K562 (cell line): ENCODE results near the gene BASP1.

Source experiments
- ARNT ChIP-seq, 2 experiments: fragments of 450-650 bp; IDR thresholded peaks; 2 replicates each; pipeline ENCODE4 v1.6.1; 2016; ENCODE audit warnings: mild to moderate bottlenecking in 1 of 2
- CHD1 ChIP-seq: fragments of 200-600 bp; sonication (generic); IDR thresholded peaks from one replicate; pipeline ENCODE4 v1.6.1; 2012; ENCODE audit warnings: mild to moderate bottlenecking, moderate library complexity, low read length, inconsistent platforms
- MYBL2 ChIP-seq, 2 experiments: fragments of 450-650 bp in 1 of 2; sonication (generic) in 1 of 2; formaldehyde crosslinking in 1 of 2; IDR thresholded peaks; 2 replicates each; pipeline versions ENCODE4 v1.6.1 to v1.8.1; 2017 to 2022; ENCODE audit warnings: borderline replicate concordance in 1 of 2, inconsistent platforms in 1 of 2, low read depth in 1 of 2, mild to moderate bottlenecking in 1 of 2, missing genetic modification reagents in 1 of 2, moderate library complexity in 1 of 2
- RAD21 ChIP-seq, 2 experiments: fragments of 250-450 bp in 1 of 2; fragments of 450-650 bp in 1 of 2; sonication (Bioruptor Pico) in 1 of 2; formaldehyde crosslinking in 1 of 2; IDR thresholded peaks in 1 of 2; conservative IDR thresholded peaks in 1 of 2; 2 replicates each; pipeline versions ENCODE4 v1.4.0 to v1.8.0; 2020 to 2022; ENCODE audit warnings: mild to moderate bottlenecking in 2 of 2, moderate library complexity in 1 of 2
- SMAD3 ChIP-seq: fragments of 450-650 bp; formaldehyde crosslinking; conservative IDR thresholded peaks from 2 replicates; pipeline ENCODE4 v1.4.0; 2020; ENCODE audit warnings: mild to moderate bottlenecking
- TF ChIP-seq, protein P1 (sequence below): fragments of 150-350 bp; IDR thresholded peaks from 2 replicates; pipeline ENCODE4 v1.6.1; 2014; ENCODE audit warnings: low read depth, mild to moderate bottlenecking, low read length, borderline replicate concordance
- TF ChIP-seq, protein P2 (sequence below): sonication (generic); formaldehyde crosslinking; IDR thresholded peaks from 2 replicates; pipeline ENCODE4 v1.8.0; 2022; ENCODE audit warnings: mild to moderate bottlenecking, missing genetic modification reagents
- TF ChIP-seq, protein P3 (sequence below): fragments of 250-450 bp; sonication (Bioruptor Pico); IDR thresholded peaks from 2 replicates; pipeline ENCODE4 v1.8.0; 2022; ENCODE audit warnings: inconsistent platforms
- TF ChIP-seq, protein P4 (sequence below), 3 experiments: IDR thresholded peaks in 2 of 3; conservative IDR thresholded peaks in 1 of 3; 2 replicates each; pipeline ENCODE4 v1.5.1; 2011 to 2012; ENCODE audit warnings: low read length in 3 of 3, mild to moderate bottlenecking in 3 of 3, control low read depth in 2 of 3, improper control_type of control experiment in 1 of 3, inconsistent platforms in 1 of 3, low read depth in 1 of 3, mixed read lengths in 1 of 3, moderate library complexity in 1 of 3; ENCODE audit not compliant: insufficient read depth in 2 of 3

DNA sequence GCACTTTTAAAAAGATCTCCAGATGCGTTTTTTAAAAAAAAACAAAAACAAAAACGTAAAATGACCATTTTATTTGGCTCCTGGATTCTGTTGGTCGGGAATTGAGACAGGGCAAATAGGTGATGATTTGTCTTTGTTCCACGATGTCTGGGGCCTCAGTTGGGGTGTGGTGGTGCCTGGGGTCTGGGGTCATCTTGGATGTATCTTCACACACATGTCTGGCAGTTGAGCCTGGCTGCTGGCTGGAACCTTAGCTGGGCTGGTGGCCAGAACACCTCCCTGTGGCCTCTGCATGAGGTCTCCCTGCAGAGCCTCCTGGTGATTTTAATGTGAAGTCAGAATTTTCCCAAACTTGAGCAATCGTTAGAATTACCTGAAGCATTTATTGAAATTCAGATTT, 42.5 kb upstream of the BASP1 start:
- TF ChIP-seq RAD21 (CRISPR knock-in tag; conservative IDR thresholded peaks at IDR 0.05 in 1 of 2, IDR thresholded peaks at IDR 0.05 in 1 of 2) (no peak), SMAD3 (no peak), ARNT (IDR thresholded peaks at IDR 0.05) (no peak), CHD1 (no peak), MYBL2 (IDR thresholded peaks at IDR 0.05; ENCODE audit: low read depth) (no peak), MYBL2 (CRISPR knock-in tag; IDR thresholded peaks at IDR 0.05; ENCODE audit: borderline replicate concordance) (no peak)
- TF ChIP-seq, protein P1, sequence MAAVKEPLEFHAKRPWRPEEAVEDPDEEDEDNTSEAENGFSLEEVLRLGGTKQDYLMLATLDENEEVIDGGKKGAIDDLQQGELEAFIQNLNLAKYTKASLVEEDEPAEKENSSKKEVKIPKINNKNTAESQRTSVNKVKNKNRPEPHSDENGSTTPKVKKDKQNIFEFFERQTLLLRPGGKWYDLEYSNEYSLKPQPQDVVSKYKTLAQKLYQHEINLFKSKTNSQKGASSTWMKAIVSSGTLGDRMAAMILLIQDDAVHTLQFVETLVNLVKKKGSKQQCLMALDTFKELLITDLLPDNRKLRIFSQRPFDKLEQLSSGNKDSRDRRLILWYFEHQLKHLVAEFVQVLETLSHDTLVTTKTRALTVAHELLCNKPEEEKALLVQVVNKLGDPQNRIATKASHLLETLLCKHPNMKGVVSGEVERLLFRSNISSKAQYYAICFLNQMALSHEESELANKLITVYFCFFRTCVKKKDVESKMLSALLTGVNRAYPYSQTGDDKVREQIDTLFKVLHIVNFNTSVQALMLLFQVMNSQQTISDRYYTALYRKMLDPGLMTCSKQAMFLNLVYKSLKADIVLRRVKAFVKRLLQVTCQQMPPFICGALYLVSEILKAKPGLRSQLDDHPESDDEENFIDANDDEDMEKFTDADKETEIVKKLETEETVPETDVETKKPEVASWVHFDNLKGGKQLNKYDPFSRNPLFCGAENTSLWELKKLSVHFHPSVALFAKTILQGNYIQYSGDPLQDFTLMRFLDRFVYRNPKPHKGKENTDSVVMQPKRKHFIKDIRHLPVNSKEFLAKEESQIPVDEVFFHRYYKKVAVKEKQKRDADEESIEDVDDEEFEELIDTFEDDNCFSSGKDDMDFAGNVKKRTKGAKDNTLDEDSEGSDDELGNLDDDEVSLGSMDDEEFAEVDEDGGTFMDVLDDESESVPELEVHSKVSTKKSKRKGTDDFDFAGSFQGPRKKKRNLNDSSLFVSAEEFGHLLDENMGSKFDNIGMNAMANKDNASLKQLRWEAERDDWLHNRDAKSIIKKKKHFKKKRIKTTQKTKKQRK, result no peak
- TF ChIP-seq, protein P2, sequence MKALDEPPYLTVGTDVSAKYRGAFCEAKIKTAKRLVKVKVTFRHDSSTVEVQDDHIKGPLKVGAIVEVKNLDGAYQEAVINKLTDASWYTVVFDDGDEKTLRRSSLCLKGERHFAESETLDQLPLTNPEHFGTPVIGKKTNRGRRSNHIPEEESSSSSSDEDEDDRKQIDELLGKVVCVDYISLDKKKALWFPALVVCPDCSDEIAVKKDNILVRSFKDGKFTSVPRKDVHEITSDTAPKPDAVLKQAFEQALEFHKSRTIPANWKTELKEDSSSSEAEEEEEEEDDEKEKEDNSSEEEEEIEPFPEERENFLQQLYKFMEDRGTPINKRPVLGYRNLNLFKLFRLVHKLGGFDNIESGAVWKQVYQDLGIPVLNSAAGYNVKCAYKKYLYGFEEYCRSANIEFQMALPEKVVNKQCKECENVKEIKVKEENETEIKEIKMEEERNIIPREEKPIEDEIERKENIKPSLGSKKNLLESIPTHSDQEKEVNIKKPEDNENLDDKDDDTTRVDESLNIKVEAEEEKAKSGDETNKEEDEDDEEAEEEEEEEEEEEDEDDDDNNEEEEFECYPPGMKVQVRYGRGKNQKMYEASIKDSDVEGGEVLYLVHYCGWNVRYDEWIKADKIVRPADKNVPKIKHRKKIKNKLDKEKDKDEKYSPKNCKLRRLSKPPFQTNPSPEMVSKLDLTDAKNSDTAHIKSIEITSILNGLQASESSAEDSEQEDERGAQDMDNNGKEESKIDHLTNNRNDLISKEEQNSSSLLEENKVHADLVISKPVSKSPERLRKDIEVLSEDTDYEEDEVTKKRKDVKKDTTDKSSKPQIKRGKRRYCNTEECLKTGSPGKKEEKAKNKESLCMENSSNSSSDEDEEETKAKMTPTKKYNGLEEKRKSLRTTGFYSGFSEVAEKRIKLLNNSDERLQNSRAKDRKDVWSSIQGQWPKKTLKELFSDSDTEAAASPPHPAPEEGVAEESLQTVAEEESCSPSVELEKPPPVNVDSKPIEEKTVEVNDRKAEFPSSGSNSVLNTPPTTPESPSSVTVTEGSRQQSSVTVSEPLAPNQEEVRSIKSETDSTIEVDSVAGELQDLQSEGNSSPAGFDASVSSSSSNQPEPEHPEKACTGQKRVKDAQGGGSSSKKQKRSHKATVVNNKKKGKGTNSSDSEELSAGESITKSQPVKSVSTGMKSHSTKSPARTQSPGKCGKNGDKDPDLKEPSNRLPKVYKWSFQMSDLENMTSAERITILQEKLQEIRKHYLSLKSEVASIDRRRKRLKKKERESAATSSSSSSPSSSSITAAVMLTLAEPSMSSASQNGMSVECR (CRISPR knock-in tag), result no peak
- TF ChIP-seq, protein P3, sequence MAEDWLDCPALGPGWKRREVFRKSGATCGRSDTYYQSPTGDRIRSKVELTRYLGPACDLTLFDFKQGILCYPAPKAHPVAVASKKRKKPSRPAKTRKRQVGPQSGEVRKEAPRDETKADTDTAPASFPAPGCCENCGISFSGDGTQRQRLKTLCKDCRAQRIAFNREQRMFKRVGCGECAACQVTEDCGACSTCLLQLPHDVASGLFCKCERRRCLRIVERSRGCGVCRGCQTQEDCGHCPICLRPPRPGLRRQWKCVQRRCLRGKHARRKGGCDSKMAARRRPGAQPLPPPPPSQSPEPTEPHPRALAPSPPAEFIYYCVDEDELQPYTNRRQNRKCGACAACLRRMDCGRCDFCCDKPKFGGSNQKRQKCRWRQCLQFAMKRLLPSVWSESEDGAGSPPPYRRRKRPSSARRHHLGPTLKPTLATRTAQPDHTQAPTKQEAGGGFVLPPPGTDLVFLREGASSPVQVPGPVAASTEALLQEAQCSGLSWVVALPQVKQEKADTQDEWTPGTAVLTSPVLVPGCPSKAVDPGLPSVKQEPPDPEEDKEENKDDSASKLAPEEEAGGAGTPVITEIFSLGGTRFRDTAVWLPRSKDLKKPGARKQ (CRISPR knock-in tag), result no peak
- TF ChIP-seq, protein P4, sequence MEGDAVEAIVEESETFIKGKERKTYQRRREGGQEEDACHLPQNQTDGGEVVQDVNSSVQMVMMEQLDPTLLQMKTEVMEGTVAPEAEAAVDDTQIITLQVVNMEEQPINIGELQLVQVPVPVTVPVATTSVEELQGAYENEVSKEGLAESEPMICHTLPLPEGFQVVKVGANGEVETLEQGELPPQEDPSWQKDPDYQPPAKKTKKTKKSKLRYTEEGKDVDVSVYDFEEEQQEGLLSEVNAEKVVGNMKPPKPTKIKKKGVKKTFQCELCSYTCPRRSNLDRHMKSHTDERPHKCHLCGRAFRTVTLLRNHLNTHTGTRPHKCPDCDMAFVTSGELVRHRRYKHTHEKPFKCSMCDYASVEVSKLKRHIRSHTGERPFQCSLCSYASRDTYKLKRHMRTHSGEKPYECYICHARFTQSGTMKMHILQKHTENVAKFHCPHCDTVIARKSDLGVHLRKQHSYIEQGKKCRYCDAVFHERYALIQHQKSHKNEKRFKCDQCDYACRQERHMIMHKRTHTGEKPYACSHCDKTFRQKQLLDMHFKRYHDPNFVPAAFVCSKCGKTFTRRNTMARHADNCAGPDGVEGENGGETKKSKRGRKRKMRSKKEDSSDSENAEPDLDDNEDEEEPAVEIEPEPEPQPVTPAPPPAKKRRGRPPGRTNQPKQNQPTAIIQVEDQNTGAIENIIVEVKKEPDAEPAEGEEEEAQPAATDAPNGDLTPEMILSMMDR (IDR thresholded peaks at IDR 0.05 in 2 of 3, conservative IDR thresholded peaks at IDR 0.05 in 1 of 3; ENCODE audit: insufficient read depth in 2 of 3, low read depth in 1 of 3, low read length in 3 of 3), result no peak
